Measurements from ENCODE around the gene COG2. TPM values are rescaled to one million over a fixed set of nuclear protein-coding genes. Genes with fewer than 3 reads are reported as not detected.

COG2 gene
- total RNA-seq, 1 experiment from 2014 or later, result 46.9 TPM

- Mint-ChIP-seq H3K27ac (ENCODE audit: unreplicated experiment) (no peak overlapping the region), H3K9me3 (ENCODE audit: unreplicated experiment) (no peaks in the 10 kb centered on the region), H3K4me1 (ENCODE audit: low read depth, unreplicated experiment) (peaks cover 12% of the 10 kb centered on the region), H3K27me3 (ENCODE audit: insufficient read depth, unreplicated experiment) (no peaks in the 10 kb centered on the region), H3K36me3 (ENCODE audit: insufficient read depth, unreplicated experiment) (peaks cover 53% of the 10 kb centered on the region), H3K4me3 (ENCODE audit: unreplicated experiment) (no peak overlapping the region)
- no TSS peak for BruUV-seq (replicated peaks)
- H3K9me3 ChIP-seq, result no peaks in the 10 kb centered on the region
- CTCF ChIA-PET, result interaction anchor here (0.9 kb wide), 1 partner anchor 26 kb away, joined by 3 read pairs; no protein-coding TSS in a partner anchor
- peaks cover 5% of the 10 kb centered on the region for H3K36me3 ChIP-seq (ENCODE audit: control insufficient read depth, insufficient read depth, low read length)
- no peak overlapping the region for H3K4me3 ChIP-seq (ENCODE audit: low read depth, low read length)
- H3K4me1 ChIP-seq, result no peaks in the 10 kb centered on the region
- no peaks in the 10 kb centered on the region for H3K27me3 ChIP-seq (replicated peaks; ENCODE audit: control insufficient read depth, insufficient read depth, low read length)
- no peak for TF ChIP-seq CTCF (IDR thresholded peaks at IDR 0.05; ENCODE audit: insufficient read depth in 1 of 2, low read depth in 1 of 2, low read length in 1 of 2, severe bottlenecking in 1 of 2, unreplicated experiment in 1 of 2)
- no peak for DNase-seq
- intact Hi-C loops (cut with micrococcal nuclease; ENCODE audit: unreplicated experiment), result no loop called here
- POLR2A ChIA-PET, result interaction anchor here (0.5 kb wide), 1 partner anchor 548 kb away, joined by 3 read pairs; no protein-coding TSS in a partner anchor
These were observed 40.0 kb downstream of the COG2 start for GRCh38 chr1:230682274-230682673.

- intact Hi-C loops (cut with micrococcal nuclease; ENCODE audit: unreplicated experiment), result no loop called here
- Histone ChIP-seq H3K4me3 (ENCODE audit: low read depth, low read length) (no peak overlapping the region), H3K4me1 (no peaks in the 10 kb centered on the region), H3K36me3 (ENCODE audit: control insufficient read depth, insufficient read depth, low read length) (peaks cover 5% of the 10 kb centered on the region), H3K9me3 (no peaks in the 10 kb centered on the region), H3K27me3 (replicated peaks; ENCODE audit: control insufficient read depth, insufficient read depth, low read length) (no peaks in the 10 kb centered on the region)
- H3K36me3 Mint-ChIP-seq (ENCODE audit: insufficient read depth, unreplicated experiment), result peaks cover 58% of the 10 kb centered on the region
- no peak for DNase-seq
- no peaks in the 10 kb centered on the region for H3K9me3 Mint-ChIP-seq (ENCODE audit: unreplicated experiment)
- no peak for TF ChIP-seq CTCF (IDR thresholded peaks at IDR 0.05; ENCODE audit: insufficient read depth in 1 of 2, low read depth in 1 of 2, low read length in 1 of 2, severe bottlenecking in 1 of 2, unreplicated experiment in 1 of 2)
- no peak overlapping the region for H3K4me3 Mint-ChIP-seq (ENCODE audit: unreplicated experiment)
- H3K4me1 Mint-ChIP-seq (ENCODE audit: low read depth, unreplicated experiment), result peaks cover 12% of the 10 kb centered on the region
- no peaks in the 10 kb centered on the region for H3K27me3 Mint-ChIP-seq (ENCODE audit: insufficient read depth, unreplicated experiment)
- no peak overlapping the region for H3K27ac Mint-ChIP-seq (ENCODE audit: unreplicated experiment)
- POLR2A ChIA-PET, result no interaction called here
- no TSS peak for BruUV-seq (replicated peaks)
- CTCF ChIA-PET, result no interaction called here
These were observed 40.8 kb downstream of the COG2 start for GRCh38 chr1:230682882-230683610.

GRCh38 chr1:230684146-230684545, 41.9 kb downstream of the COG2 start:
- Histone ChIP-seq H3K4me1 (no peaks in the 10 kb centered on the region), H3K36me3 (ENCODE audit: control insufficient read depth, insufficient read depth, low read length) (peaks cover 4% of the 10 kb centered on the region), H3K4me3 (ENCODE audit: low read depth, low read length) (no peak overlapping the region), H3K9me3 (no peaks in the 10 kb centered on the region), H3K27me3 (replicated peaks; ENCODE audit: control insufficient read depth, insufficient read depth, low read length) (no peaks in the 10 kb centered on the region)
- no peak for TF ChIP-seq CTCF (IDR thresholded peaks at IDR 0.05; ENCODE audit: insufficient read depth in 1 of 2, low read depth in 1 of 2, low read length in 1 of 2, severe bottlenecking in 1 of 2, unreplicated experiment in 1 of 2)
- peak in 1 of 2 experiments; percentile 28 for DNase-seq
- intact Hi-C loops (cut with micrococcal nuclease; ENCODE audit: unreplicated experiment), result no loop called here
- H3K36me3 Mint-ChIP-seq (ENCODE audit: insufficient read depth, unreplicated experiment), result peaks cover 61% of the 10 kb centered on the region
- ChIA-PET POLR2A (no interaction called here), CTCF (no interaction called here)
- H3K27me3 Mint-ChIP-seq (ENCODE audit: insufficient read depth, unreplicated experiment), result no peaks in the 10 kb centered on the region
- no peaks in the 10 kb centered on the region for H3K9me3 Mint-ChIP-seq (ENCODE audit: unreplicated experiment)
- peaks cover 12% of the 10 kb centered on the region for H3K4me1 Mint-ChIP-seq (ENCODE audit: low read depth, unreplicated experiment)
- H3K4me3 Mint-ChIP-seq (ENCODE audit: unreplicated experiment), result no peak overlapping the region
- H3K27ac Mint-ChIP-seq (ENCODE audit: unreplicated experiment), result no peak overlapping the region
- no TSS peak for BruUV-seq (replicated peaks)

Measured in Caco-2 (cell line).